NCI-H82 treated with DMSO at 0.1 percent for 48 hours (cell line): ENCODE measurements around the gene HSPBP1.

Experiments
- DNase-seq: peaks from one replicate; lab custom pipeline; 2025; ENCODE audit not compliant: unreplicated experiment; lab: John Stamatoyannopoulos, UW

Gene HSPBP1

GRCh38 chr19:55256562-55257460 lies 23.1 kb downstream of the HSPBP1 start:
- no peak for DNase-seq

GRCh38 chr19:55255618-55256423 lies 24.1 kb downstream of the HSPBP1 start:
- DNase-seq, result no peak

GRCh38 chr19:55254625-55254977 lies 25.3 kb downstream of the HSPBP1 start:
- no peak for DNase-seq

DNA sequence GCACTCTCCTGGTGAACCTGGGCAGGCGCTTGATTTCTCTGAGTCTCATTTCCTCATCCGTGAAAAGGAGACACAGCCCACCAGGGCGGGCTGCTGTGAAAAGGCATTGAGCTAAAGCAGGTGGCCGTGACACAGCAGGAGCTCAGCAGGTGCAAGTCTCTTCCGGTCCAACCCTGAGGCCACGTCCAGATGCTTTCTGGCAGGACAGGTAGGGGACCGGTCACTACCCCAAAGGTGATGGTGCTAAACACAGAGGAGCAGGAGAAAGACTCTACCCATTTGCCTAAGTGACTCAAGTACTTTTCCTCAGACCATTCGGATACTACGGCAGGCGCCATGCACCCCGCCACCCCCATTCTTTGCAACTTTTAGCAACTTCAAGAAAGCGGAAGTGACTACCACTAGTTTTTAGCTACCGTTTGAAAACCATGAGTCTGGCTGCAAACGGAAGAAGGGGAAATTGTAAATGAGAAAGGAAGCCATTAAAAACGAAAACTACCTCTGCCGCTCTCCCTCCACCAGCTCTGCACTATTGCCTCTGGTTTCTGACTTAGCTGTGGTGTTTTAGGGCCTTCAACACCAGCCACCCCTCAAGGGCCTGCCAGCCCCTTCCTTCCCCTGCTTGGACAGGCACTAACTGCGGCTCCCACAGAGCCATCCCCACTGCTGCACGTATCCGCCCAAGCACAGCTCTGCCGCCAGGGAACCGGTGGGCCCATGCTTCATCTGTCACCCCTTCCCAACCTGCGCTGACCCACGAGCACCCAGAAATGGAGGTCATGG lies 25.9 kb downstream of the HSPBP1 start:
- no peak for DNase-seq

- no peak for DNase-seq
These were observed 26.9 kb downstream of the HSPBP1 start for GRCh38 chr19:55252760-55253663.

- no peak for DNase-seq
These were observed 28.4 kb downstream of the HSPBP1 start for GRCh38 chr19:55251341-55252081.

GRCh38 chr19:55250262-55251036 lies 29.5 kb downstream of the HSPBP1 start:
- no peak for DNase-seq

GRCh38 chr19:55249841-55250240 lies 30.1 kb downstream of the HSPBP1 start:
- no peak for DNase-seq

DNA sequence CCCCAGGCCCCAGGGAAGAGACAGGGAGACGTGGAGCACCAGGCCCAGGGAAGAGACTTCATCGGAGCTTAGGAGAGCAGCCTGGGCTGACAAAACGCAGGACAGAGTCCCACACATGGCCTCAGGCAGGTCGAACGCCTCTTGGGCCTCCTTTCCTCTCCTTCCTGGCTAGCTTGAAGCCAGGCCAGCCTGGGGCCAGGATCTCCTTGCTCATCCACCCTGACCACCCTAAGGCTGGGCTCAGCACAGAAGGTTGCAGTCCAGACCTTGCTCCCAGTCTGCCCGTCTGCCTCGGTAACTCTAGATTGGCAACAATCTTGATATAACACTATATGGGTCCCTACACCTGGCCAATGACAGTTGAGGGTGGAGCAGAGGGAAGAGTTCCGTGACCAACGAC lies 31.2 kb downstream of the HSPBP1 start:
- DNase-seq, result no peak

GRCh38 chr19:55248166-55248675 lies 31.7 kb downstream of the HSPBP1 start:
- DNase-seq, result no peak

- no peak for DNase-seq
These were observed 32.2 kb downstream of the HSPBP1 start for GRCh38 chr19:55247621-55248099.

GRCh38 chr19:55246462-55247451 lies 33.2 kb downstream of the HSPBP1 start:
- no peak for DNase-seq

DNA sequence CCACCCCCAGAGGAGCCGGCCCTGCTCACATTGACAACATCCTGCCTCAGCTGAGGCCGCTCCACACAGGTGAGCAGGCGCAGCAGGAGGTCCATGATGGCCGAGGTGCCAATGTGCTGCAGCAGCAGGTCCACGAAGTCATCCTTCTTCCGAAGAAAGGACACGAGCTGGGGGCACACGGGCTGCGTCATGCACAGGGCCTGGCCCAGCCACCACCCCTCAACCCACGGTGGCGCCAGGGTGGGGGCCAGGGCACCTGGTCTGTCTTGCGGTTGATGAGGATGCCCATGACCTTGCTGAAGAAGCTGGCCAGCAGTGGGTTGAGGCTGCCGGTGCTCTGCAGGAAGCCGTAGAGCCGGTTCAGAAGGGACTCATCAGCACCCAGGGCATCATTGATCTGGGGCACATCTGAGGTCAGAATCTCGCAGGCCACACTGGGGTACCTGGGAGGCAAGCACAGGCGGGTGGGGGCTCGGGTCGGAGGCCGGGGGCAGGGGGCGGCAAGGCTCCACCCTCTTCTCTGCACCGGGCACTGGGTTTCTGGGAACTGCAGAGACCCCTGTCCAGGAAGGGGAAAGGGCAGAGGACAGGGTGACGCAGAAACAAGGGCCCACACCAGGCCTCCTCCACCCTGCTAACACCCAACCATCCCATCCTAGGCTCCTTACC lies 34.5 kb downstream of the HSPBP1 start:
- no peak for DNase-seq

GRCh38 chr19:55244004-55244680 lies 35.8 kb downstream of the HSPBP1 start:
- DNase-seq, result no peak

- DNase-seq, result no peak
These were observed 37.4 kb downstream of the HSPBP1 start for GRCh38 chr19:55242517-55242916.

DNA sequence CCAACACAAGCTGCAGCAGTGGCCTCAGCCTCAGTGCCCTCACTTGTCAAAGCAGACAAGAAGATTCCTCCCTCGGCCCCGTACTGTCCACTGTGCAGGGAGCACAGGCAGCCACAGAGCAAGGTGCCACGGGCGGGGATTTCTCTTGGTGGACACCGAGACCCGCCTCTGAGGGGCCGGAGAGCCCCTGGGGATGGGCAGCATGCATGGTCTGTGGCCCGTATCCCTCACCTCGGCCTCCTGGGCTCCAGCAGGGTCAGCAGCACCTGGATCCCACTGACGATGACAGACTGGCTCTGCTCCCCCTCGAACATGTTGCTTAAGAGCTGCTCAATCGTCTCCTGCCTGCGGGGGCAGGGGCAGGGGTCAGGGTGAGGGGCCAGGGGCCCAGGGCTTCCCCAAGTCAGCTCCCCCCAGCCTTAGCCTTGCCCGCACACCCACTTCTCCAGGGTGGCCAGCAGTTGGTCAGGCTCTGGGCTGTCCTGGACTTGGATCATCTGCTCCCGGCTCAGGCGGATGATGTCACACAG lies 37.9 kb downstream of the HSPBP1 start:
- no peak for DNase-seq
